AG10803 (cell line): ENCODE measurements around the gene SAYSD1.

Experiments
- DNase-seq: peaks from one replicate; pipeline ENCODE4 v3.0.0; 2010; ENCODE audit warnings: low read depth
- H3K4me3 ChIP-seq: 2 replicates; pipeline ENCODE4 v1.5.1; 2011; ENCODE audit warnings: mild to moderate bottlenecking, low read length, control low read depth
- CTCF ChIP-seq: conservative IDR thresholded peaks from 2 replicates; pipeline ENCODE4 v1.5.1; 2011; ENCODE audit warnings: mild to moderate bottlenecking, low read length, control low read depth, inconsistent platforms

SAYSD1 gene

GRCh38 chr6:39100358-39100757 lies 14.6 kb downstream of the SAYSD1 start:
- no peak overlapping the region for H3K4me3 ChIP-seq
- DNase-seq, result no peak
- TF ChIP-seq CTCF, result no peak

- H3K4me3 ChIP-seq, result no peak overlapping the region
- DNase-seq, result no peak
- no peak for TF ChIP-seq CTCF
Measured at GRCh38 chr6:39095578-39095977, 19.4 kb downstream of the SAYSD1 start.

GRCh38 chr6:39093149-39093708 lies 21.8 kb downstream of the SAYSD1 start:
- no peak for TF ChIP-seq CTCF
- no peak for DNase-seq

GRCh38 chr6:39092124-39092523 lies 22.9 kb downstream of the SAYSD1 start:
- no peak for TF ChIP-seq CTCF
- no peak for DNase-seq
- no peak overlapping the region for H3K4me3 ChIP-seq

More at GRCh38 chr6:39093149-39093708, 21.8 kb downstream of the SAYSD1 start:
- H3K4me3 ChIP-seq, result no peak overlapping the region

- DNase-seq, result no peak
- no peak for TF ChIP-seq CTCF
- H3K4me3 ChIP-seq, result no peak overlapping the region
Measured at GRCh38 chr6:39091220-39091619, 23.8 kb downstream of the SAYSD1 start.

- no peak for DNase-seq
- no peak overlapping the region for H3K4me3 ChIP-seq
- no peak for TF ChIP-seq CTCF
Measured at GRCh38 chr6:39090036-39090435, 24.9 kb downstream of the SAYSD1 start.

GRCh38 chr6:39088331-39088730 lies 26.7 kb downstream of the SAYSD1 start:
- H3K4me3 ChIP-seq, result no peak overlapping the region
- peak; percentile 53 for DNase-seq
- TF ChIP-seq CTCF, result peak; percentile 58
